Ishikawa (cell line): Measurements from ENCODE around the gene NELL1.

Experiments
- CEBPB ChIP-seq: IDR thresholded peaks from 2 replicates; pipeline ENCODE4 v1.6.1; 2012
- CREB1 ChIP-seq: IDR thresholded peaks from 2 replicates; pipeline ENCODE4 v1.6.1; 2012; ENCODE audit warnings: low read depth
- EGR1 ChIP-seq: IDR thresholded peaks from 2 replicates; pipeline ENCODE4 v1.6.1; 2012
- EP300 ChIP-seq: IDR thresholded peaks from 2 replicates; pipeline ENCODE4 v1.6.1; 2012; ENCODE audit warnings: borderline replicate concordance
- FOXM1 ChIP-seq: IDR thresholded peaks from 2 replicates; pipeline ENCODE4 v1.6.1; 2012; ENCODE audit warnings: low read depth, borderline replicate concordance
- NFIC ChIP-seq: IDR thresholded peaks from 2 replicates; pipeline ENCODE4 v1.6.1; 2012
- RAD21 ChIP-seq: IDR thresholded peaks from 2 replicates; pipeline ENCODE4 v1.6.1; 2012; ENCODE audit warnings: low read depth
- TAF1 ChIP-seq: IDR thresholded peaks from 2 replicates; pipeline ENCODE4 v1.6.1; 2012; ENCODE audit warnings: low read depth, mild to moderate bottlenecking
- TCF12 ChIP-seq: IDR thresholded peaks from 2 replicates; pipeline ENCODE4 v1.6.1; 2012; ENCODE audit warnings: low read depth
- TEAD4 ChIP-seq: IDR thresholded peaks from 2 replicates; pipeline ENCODE4 v1.6.1; 2012
- YY1 ChIP-seq: IDR thresholded peaks from 2 replicates; pipeline ENCODE4 v1.6.1; 2012; ENCODE audit warnings: low read depth
- ZBTB7A ChIP-seq: IDR thresholded peaks from 2 replicates; pipeline ENCODE4 v1.6.1; 2012; ENCODE audit warnings: low read depth
- TF ChIP-seq, protein P1 (sequence below): IDR thresholded peaks from 2 replicates; pipeline ENCODE4 v1.6.1; 2012
- TF ChIP-seq, protein P2 (sequence below): IDR thresholded peaks from 2 replicates; pipeline ENCODE4 v1.6.1; 2012
- TF ChIP-seq, protein P3 (sequence below): IDR thresholded peaks from 2 replicates; pipeline ENCODE4 v1.6.1; 2012; ENCODE audit warnings: low read depth, mild to moderate bottlenecking

Gene NELL1

GRCh38 chr11:21169639-21170038 lies 500.3 kb downstream of the NELL1 start:
- TF ChIP-seq FOXM1, result no peak
- TF ChIP-seq RAD21, result no peak
- TF ChIP-seq, protein P1, sequence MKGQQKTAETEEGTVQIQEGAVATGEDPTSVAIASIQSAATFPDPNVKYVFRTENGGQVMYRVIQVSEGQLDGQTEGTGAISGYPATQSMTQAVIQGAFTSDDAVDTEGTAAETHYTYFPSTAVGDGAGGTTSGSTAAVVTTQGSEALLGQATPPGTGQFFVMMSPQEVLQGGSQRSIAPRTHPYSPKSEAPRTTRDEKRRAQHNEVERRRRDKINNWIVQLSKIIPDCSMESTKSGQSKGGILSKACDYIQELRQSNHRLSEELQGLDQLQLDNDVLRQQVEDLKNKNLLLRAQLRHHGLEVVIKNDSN, result no peak
- TF ChIP-seq NFIC, result no peak
- no peak for TF ChIP-seq YY1
- no peak for TF ChIP-seq CEBPB
- TF ChIP-seq TEAD4, result no peak
- TF ChIP-seq ZBTB7A, result no peak
- no peak for TF ChIP-seq TCF12
- TF ChIP-seq, protein P2, sequence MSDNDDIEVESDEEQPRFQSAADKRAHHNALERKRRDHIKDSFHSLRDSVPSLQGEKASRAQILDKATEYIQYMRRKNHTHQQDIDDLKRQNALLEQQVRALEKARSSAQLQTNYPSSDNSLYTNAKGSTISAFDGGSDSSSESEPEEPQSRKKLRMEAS, result no peak
- TF ChIP-seq EGR1, result no peak
- no peak for TF ChIP-seq CREB1
- TF ChIP-seq EP300, result no peak
- TF ChIP-seq, protein P3, sequence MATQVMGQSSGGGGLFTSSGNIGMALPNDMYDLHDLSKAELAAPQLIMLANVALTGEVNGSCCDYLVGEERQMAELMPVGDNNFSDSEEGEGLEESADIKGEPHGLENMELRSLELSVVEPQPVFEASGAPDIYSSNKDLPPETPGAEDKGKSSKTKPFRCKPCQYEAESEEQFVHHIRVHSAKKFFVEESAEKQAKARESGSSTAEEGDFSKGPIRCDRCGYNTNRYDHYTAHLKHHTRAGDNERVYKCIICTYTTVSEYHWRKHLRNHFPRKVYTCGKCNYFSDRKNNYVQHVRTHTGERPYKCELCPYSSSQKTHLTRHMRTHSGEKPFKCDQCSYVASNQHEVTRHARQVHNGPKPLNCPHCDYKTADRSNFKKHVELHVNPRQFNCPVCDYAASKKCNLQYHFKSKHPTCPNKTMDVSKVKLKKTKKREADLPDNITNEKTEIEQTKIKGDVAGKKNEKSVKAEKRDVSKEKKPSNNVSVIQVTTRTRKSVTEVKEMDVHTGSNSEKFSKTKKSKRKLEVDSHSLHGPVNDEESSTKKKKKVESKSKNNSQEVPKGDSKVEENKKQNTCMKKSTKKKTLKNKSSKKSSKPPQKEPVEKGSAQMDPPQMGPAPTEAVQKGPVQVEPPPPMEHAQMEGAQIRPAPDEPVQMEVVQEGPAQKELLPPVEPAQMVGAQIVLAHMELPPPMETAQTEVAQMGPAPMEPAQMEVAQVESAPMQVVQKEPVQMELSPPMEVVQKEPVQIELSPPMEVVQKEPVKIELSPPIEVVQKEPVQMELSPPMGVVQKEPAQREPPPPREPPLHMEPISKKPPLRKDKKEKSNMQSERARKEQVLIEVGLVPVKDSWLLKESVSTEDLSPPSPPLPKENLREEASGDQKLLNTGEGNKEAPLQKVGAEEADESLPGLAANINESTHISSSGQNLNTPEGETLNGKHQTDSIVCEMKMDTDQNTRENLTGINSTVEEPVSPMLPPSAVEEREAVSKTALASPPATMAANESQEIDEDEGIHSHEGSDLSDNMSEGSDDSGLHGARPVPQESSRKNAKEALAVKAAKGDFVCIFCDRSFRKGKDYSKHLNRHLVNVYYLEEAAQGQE, result no peak
- no peak for TF ChIP-seq TAF1

DNA sequence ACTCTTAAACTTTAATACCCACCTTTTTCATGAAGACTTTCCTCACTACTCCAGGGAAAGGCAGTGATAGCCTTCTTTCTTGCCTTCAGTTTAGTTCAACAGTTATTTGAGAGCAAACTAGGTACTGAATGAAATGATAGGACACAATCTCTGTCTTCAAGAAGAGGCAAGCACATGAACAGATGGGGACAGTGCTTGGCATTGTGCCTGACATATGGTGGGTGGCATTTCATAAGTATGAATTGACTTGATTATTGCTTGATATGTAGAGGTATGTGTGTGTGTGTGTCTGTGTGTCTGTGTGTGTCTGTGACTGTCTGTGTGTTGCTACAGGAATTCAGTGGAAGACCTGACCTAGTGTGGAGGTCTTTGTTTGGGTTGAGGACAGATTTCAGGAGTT lies 504.1 kb downstream of the NELL1 start:
- no peak for TF ChIP-seq RAD21
- no peak for TF ChIP-seq TAF1
- TF ChIP-seq YY1, result no peak
- no peak for TF ChIP-seq TEAD4
- TF ChIP-seq EP300, result no peak
- TF ChIP-seq NFIC, result no peak
- TF ChIP-seq CREB1, result no peak
- TF ChIP-seq ZBTB7A, result no peak
- TF ChIP-seq EGR1, result no peak
- TF ChIP-seq, protein P2, result no peak
- no peak for TF ChIP-seq TCF12

GRCh38 chr11:21174781-21175180 lies 505.4 kb downstream of the NELL1 start:
- TF ChIP-seq TCF12, result no peak
- no peak for TF ChIP-seq CREB1
- TF ChIP-seq, protein P2, result no peak
- no peak for TF ChIP-seq FOXM1
- no peak for TF ChIP-seq NFIC
- TF ChIP-seq CEBPB, result no peak
- TF ChIP-seq EGR1, result no peak
- no peak for TF ChIP-seq EP300
- no peak for TF ChIP-seq YY1
- TF ChIP-seq, protein P1, result no peak

DNA sequence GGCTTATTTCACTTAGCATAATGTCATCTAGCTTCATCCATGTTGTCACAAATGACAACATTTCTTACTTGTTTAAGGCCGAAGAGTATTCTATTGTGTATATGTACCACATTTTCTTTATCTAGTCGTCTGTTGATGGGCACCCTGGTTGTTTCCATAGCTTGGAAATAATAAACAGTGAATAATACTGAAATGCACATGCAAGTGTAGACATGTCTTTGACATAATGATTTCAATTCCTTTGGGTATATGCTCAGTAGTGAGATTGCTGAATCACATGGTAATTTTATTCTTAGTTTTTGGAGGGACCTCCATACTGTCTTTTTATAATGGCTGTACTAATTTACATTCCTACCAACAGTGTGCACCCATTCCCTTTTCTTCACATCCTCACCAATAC lies 508.0 kb downstream of the NELL1 start:
- TF ChIP-seq, protein P3, result no peak
- no peak for TF ChIP-seq EP300
- no peak for TF ChIP-seq TAF1
- no peak for TF ChIP-seq ZBTB7A
- TF ChIP-seq EGR1, result no peak
- TF ChIP-seq RAD21, result no peak
- TF ChIP-seq CEBPB, result no peak
- TF ChIP-seq, protein P2, result no peak
- TF ChIP-seq YY1, result no peak
- TF ChIP-seq NFIC, result no peak
- TF ChIP-seq, protein P1, result no peak
- no peak for TF ChIP-seq FOXM1
- TF ChIP-seq TEAD4, result no peak
- TF ChIP-seq TCF12, result no peak
- TF ChIP-seq CREB1, result no peak

- TF ChIP-seq, protein P2, result no peak
- TF ChIP-seq TAF1 (no peak), CREB1 (no peak), CEBPB (no peak), EP300 (no peak), TCF12 (no peak), EGR1 (no peak), ZBTB7A (no peak), NFIC (no peak), FOXM1 (no peak)
- TF ChIP-seq, protein P1, result no peak
Observed at GRCh38 chr11:21179770-21180169, 510.4 kb downstream of the NELL1 start.
